GM21737 (cell line): Measurements from ENCODE around the gene GOLGA8J.
"Not testable (repeated sequence)": the region's sequence is repeated elsewhere in the genome, so short reads cannot be mapped to it uniquely, and the experiment has no call there.

Source experiments
- ATAC-seq: cut with Tn5 transposase; IDR thresholded peaks from one replicate; pipeline ENCODE4 v1.9.1; 2021; ENCODE audit warnings: mild to moderate bottlenecking, moderate library complexity; ENCODE audit not compliant: unreplicated experiment

GOLGA8J gene

GRCh38 chr15:30082655-30083054 lies at the start of gene GOLGA8J:
TSS of gene GOLGA8J (plus strand) at chr15:30082955. CDS start at chr15:30083053, 98 bp downstream.
- ATAC-seq: not testable (repeated sequence)

- no peak for ATAC-seq
Measured at GRCh38 chr15:30033211-30033610, 49.5 kb upstream of the GOLGA8J start.

- no peak for ATAC-seq
Measured at GRCh38 chr15:30033763-30034162, 49.0 kb upstream of the GOLGA8J start.

GRCh38 chr15:30036036-30036703 lies 46.6 kb upstream of the GOLGA8J start:
- ATAC-seq: no peak

GRCh38 chr15:30038667-30039523 lies 43.9 kb upstream of the GOLGA8J start:
- no peak for ATAC-seq

GRCh38 chr15:30041868-30042267 lies 40.9 kb upstream of the GOLGA8J start:
- ATAC-seq: no peak

- no peak for ATAC-seq
Measured at GRCh38 chr15:30042556-30042955, 40.2 kb upstream of the GOLGA8J start.

GRCh38 chr15:30043211-30043655 lies 39.5 kb upstream of the GOLGA8J start:
- no peak for ATAC-seq

GRCh38 chr15:30044377-30044776 lies 38.4 kb upstream of the GOLGA8J start:
- ATAC-seq: no peak

GRCh38 chr15:30044826-30045225 lies 37.9 kb upstream of the GOLGA8J start:
- ATAC-seq: not testable (repeated sequence)

- not testable (repeated sequence) for ATAC-seq
Measured at GRCh38 chr15:30045248-30046041, 37.3 kb upstream of the GOLGA8J start.

GRCh38 chr15:30046430-30046829 lies 36.3 kb upstream of the GOLGA8J start:
- ATAC-seq: no peak

GRCh38 chr15:30055604-30056003 lies 27.2 kb upstream of the GOLGA8J start:
- ATAC-seq: no peak

GRCh38 chr15:30056166-30056565 lies 26.6 kb upstream of the GOLGA8J start:
- no peak for ATAC-seq

GRCh38 chr15:30059771-30060170 lies 23.0 kb upstream of the GOLGA8J start:
- ATAC-seq: no peak

GRCh38 chr15:30062881-30063280 lies 19.9 kb upstream of the GOLGA8J start:
- ATAC-seq: no peak

GRCh38 chr15:30063835-30064546 lies 18.8 kb upstream of the GOLGA8J start:
- ATAC-seq: no peak

GRCh38 chr15:30065025-30065801 lies 17.5 kb upstream of the GOLGA8J start:
- no peak for ATAC-seq

GRCh38 chr15:30068326-30068725 lies 14.4 kb upstream of the GOLGA8J start:
- no peak for ATAC-seq

- no peak for ATAC-seq
Measured at GRCh38 chr15:30072630-30073029, 10.1 kb upstream of the GOLGA8J start.
